GM23338 (cell line): ENCODE data around the gene RPTOR. TPM values are rescaled to one million over a fixed set of nuclear protein-coding genes. Genes with fewer than 3 reads are reported as not detected.

ENCODE experiments used
- ATAC-seq: fragments of 200-7000 bp; cut with Tn5 transposase; 3 replicates; pipeline ENCODE4 v1.9.1; 2020
- DNase-seq: peaks from one replicate; pipeline ENCODE4 v3.0.0-alpha.2; 2015; ENCODE audit warnings: low spot score
- H2AFZ ChIP-seq: fragments of 200-600 bp; sonication (generic); 2 replicates; pipeline ENCODE4 v1.8.0; 2016; ENCODE audit warnings: antibody characterized with exemption, mild to moderate bottlenecking, moderate library complexity
- H3F3A ChIP-seq: fragments of 200-600 bp; sonication (generic); replicated peaks from 2 replicates; pipeline ENCODE4 v1.8.0; 2017; ENCODE audit warnings: antibody characterized with exemption, mixed run types, low read depth
- H3K27ac ChIP-seq: fragments of 200-600 bp; sonication (generic); 2 replicates; pipeline ENCODE4 v1.6.1; 2016; ENCODE audit warnings: low read depth
- H3K27me3 ChIP-seq: fragments of 200-600 bp; sonication (generic); 2 replicates; pipeline ENCODE4 v1.8.0; 2016; ENCODE audit warnings: mild to moderate bottlenecking, mixed run types, moderate library complexity; ENCODE audit not compliant: insufficient read depth
- H3K36me3 ChIP-seq: fragments of 200-600 bp; sonication (generic); 2 replicates; pipeline ENCODE4 v1.8.0; 2016; ENCODE audit warnings: mild to moderate bottlenecking; ENCODE audit not compliant: insufficient read depth
- H3K4me1 ChIP-seq: fragments of 200-600 bp; sonication (generic); 2 replicates; pipeline ENCODE4 v1.8.0; 2016; ENCODE audit warnings: mild to moderate bottlenecking, moderate library complexity; ENCODE audit not compliant: insufficient read depth
- H3K4me2 ChIP-seq: fragments of 200-600 bp; sonication (generic); 2 replicates; pipeline ENCODE4 v1.7.1; 2017; ENCODE audit warnings: mixed run types
- H3K4me3 ChIP-seq: fragments of 200-600 bp; sonication (generic); 2 replicates; pipeline ENCODE4 v1.6.1; 2016; ENCODE audit warnings: mixed run types
- H3K79me2 ChIP-seq: fragments of 200-600 bp; sonication (generic); replicated peaks from 2 replicates; pipeline ENCODE4 v1.8.0; 2017; ENCODE audit warnings: mild to moderate bottlenecking; ENCODE audit not compliant: insufficient read depth
- H3K9me2 ChIP-seq: fragments of 200-600 bp; sonication (generic); 2 replicates; pipeline ENCODE4 v1.8.0; 2017; ENCODE audit not compliant: insufficient read depth
- H4K20me1 ChIP-seq: fragments of 200-600 bp; sonication (generic); replicated peaks from 2 replicates; pipeline ENCODE4 v1.8.0; 2017; ENCODE audit warnings: mild to moderate bottlenecking; ENCODE audit not compliant: insufficient read depth
- H3K27ac Mint-ChIP-seq: 2 replicates; pipeline ENCODE4 v1.8.0; 2020; ENCODE audit warnings: inconsistent platforms, mild to moderate bottlenecking, moderate library complexity, mixed read lengths
- H3K27me3 Mint-ChIP-seq: 3 replicates; pipeline ENCODE4 v1.8.0; 2022; ENCODE audit warnings: low read depth, mild to moderate bottlenecking, moderate library complexity, mixed read lengths, inconsistent platforms; ENCODE audit not compliant: insufficient read depth, poor library complexity
- H3K36me3 Mint-ChIP-seq: 3 replicates; pipeline ENCODE4 v1.8.0; 2021; ENCODE audit warnings: low read depth, mild to moderate bottlenecking, inconsistent platforms, moderate library complexity, mixed read lengths
- H3K4me1 Mint-ChIP-seq: 3 replicates; pipeline ENCODE4 v1.8.0; 2020; ENCODE audit warnings: mild to moderate bottlenecking, inconsistent platforms, mixed read lengths
- H3K4me3 Mint-ChIP-seq: 3 replicates; pipeline ENCODE4 v1.8.0; 2021; ENCODE audit warnings: moderate library complexity, mild to moderate bottlenecking, inconsistent platforms, mixed read lengths
- H3K9me3 Mint-ChIP-seq: 3 replicates; pipeline ENCODE4 v1.8.0; 2020; ENCODE audit warnings: moderate library complexity, mild to moderate bottlenecking, inconsistent platforms, mixed read lengths
- CREB1 ChIP-seq: fragments of 250-450 bp; sonication (Bioruptor Pico); IDR thresholded peaks from 2 replicates; pipeline ENCODE4 v1.5.0; 2020; ENCODE audit warnings: low read depth, mild to moderate bottlenecking, moderate library complexity
- CTCF ChIP-seq, 2 experiments: fragments of 200-600 bp in 1 of 2; sonication (generic) in 1 of 2; conservative IDR thresholded peaks; 2 replicates each; pipeline versions ENCODE4 v1.5.1 to v1.6.1; 2016 to 2017; ENCODE audit warnings: antibody characterized with exemption in 2 of 2, low read depth in 2 of 2, mild to moderate bottlenecking in 2 of 2, moderate library complexity in 1 of 2
- ETS1 ChIP-seq: IDR thresholded peaks from 2 replicates; pipeline ENCODE4 v1.6.1; 2016; ENCODE audit warnings: antibody characterized with exemption
- EZH2 ChIP-seq: fragments of 200-600 bp; sonication (generic); IDR thresholded peaks from one replicate; pipeline ENCODE4 v1.8.0; 2017; ENCODE audit warnings: antibody characterized with exemption, mild to moderate bottlenecking, low read depth; ENCODE audit not compliant: unreplicated experiment
- POLR2AphosphoS5 ChIP-seq: IDR thresholded peaks from 2 replicates; pipeline ENCODE4 v1.6.1; 2016; ENCODE audit warnings: antibody characterized with exemption, low read depth
- REST ChIP-seq: IDR thresholded peaks from one replicate; pipeline ENCODE4 v1.6.1; 2018; ENCODE audit warnings: antibody characterized with exemption; ENCODE audit not compliant: unreplicated experiment
- STAT1 ChIP-seq: IDR thresholded peaks from one replicate; pipeline ENCODE4 v1.6.1; 2016; ENCODE audit warnings: antibody characterized with exemption; ENCODE audit not compliant: unreplicated experiment
- ZNF331 ChIP-seq: fragments of 250-450 bp; sonication (Bioruptor Pico); IDR thresholded peaks from 2 replicates; pipeline ENCODE4 v1.5.0; 2020; ENCODE audit warnings: low read depth, mild to moderate bottlenecking, moderate library complexity
- polyA plus RNA-seq: library from polyadenylated mRNA; unstranded; fragments of >200 nt; fragmentation: Nextera tagmentation; extraction: Ambion mirVana; gene quantifications from 2 replicates; pipeline ENCODE4 v1.2.1, GENCODE V29; 2016
- total RNA-seq: library from RNA; depleted of rRNA; stranded (reverse); fragments of >200 nt; shearing (Covaris generic); gene quantifications from 2 replicates; pipeline ENCODE4 v1.2.3, GENCODE V29; 2014

Gene RPTOR
- total and polyA plus RNA-seq, 2 experiments from 2014 or later = 9.5 to 38.0 TPM

- Histone ChIP-seq H3K79me2 (no peaks in the 10 kb centered on the region), H3K36me3 (no peaks in the 10 kb centered on the region), H4K20me1 (no peaks in the 10 kb centered on the region), H2AFZ (no peak overlapping the region), H3F3A (no peaks in the 10 kb centered on the region), H3K9me2 (no peaks in the 10 kb centered on the region), H3K4me1 (no peaks in the 10 kb centered on the region), H3K27me3 (no peaks in the 10 kb centered on the region), H3K4me3 (no peak overlapping the region), H3K4me2 (no peak overlapping the region), H3K27ac (no peak overlapping the region)
- no peak for DNase-seq
- Mint-ChIP-seq H3K27me3 (peaks cover 14% of the 10 kb centered on the region), H3K4me3 (no peak overlapping the region), H3K9me3 (no peaks in the 10 kb centered on the region), H3K4me1 (peaks cover 2% of the 10 kb centered on the region), H3K27ac (no peak overlapping the region), H3K36me3 (no peaks in the 10 kb centered on the region; the same call in 1 of the 3 replicates)
- ATAC-seq = no peak
- TF ChIP-seq STAT1 = no peak
- TF ChIP-seq POLR2AphosphoS5 = no peak
These were observed 357.7 kb downstream of the RPTOR start for GRCh38 chr17:80902197-80902962.

GRCh38 chr17:80902963-80903611 lies 358.4 kb downstream of the RPTOR start:
- H2AFZ ChIP-seq = no peak overlapping the region
- Mint-ChIP-seq H3K27ac (no peak overlapping the region), H3K9me3 (no peaks in the 10 kb centered on the region), H3K36me3 (no peaks in the 10 kb centered on the region; the same call in 1 of the 3 replicates), H3K4me1 (peaks cover 2% of the 10 kb centered on the region), H3K4me3 (no peak overlapping the region), H3K27me3 (peaks cover 14% of the 10 kb centered on the region)
- H3K79me2 ChIP-seq = no peaks in the 10 kb centered on the region
- H3K4me3 ChIP-seq = no peak overlapping the region
- H3K27me3 ChIP-seq = no peaks in the 10 kb centered on the region
- no peaks in the 10 kb centered on the region for H3F3A ChIP-seq
- no peak overlapping the region for H3K27ac ChIP-seq
- H4K20me1 ChIP-seq = peaks cover 1% of the 10 kb centered on the region; the same call in 1 of the 2 replicates
- ATAC-seq = no peak
- H3K9me2 ChIP-seq = no peaks in the 10 kb centered on the region
- H3K4me1 ChIP-seq = no peaks in the 10 kb centered on the region
- no peaks in the 10 kb centered on the region for H3K36me3 ChIP-seq
- DNase-seq = no peak
- no peak overlapping the region for H3K4me2 ChIP-seq
- TF ChIP-seq EZH2 (no peak), REST (no peak), ZNF331 (CRISPR knock-in tag) (no peak), ETS1 (no peak), CTCF (conservative IDR thresholded peaks at IDR 0.05; ENCODE audit: low read depth in 2 of 2) (no peak), CREB1 (no peak), POLR2AphosphoS5 (no peak)
